Suprapubic skin (tissue), 4 donors: ENCODE data around the gene GUCD1.

ENCODE experiments used
- CTCF ChIP-seq, 2 donors: fragments of 200-600 bp in 1 of 2; fragments of 450-650 bp in 1 of 2; sonication (generic) in 1 of 2; IDR thresholded peaks; one replicate each; pipeline ENCODE4 v1.5.1; 2016 to 2019; ENCODE audit warnings: antibody characterized with exemption in 2 of 2, mild to moderate bottlenecking in 1 of 2, moderate library complexity in 1 of 2
- POLR2A ChIP-seq, 2 donors: fragments of 450-650 bp; IDR thresholded peaks; one replicate each; pipeline ENCODE4 v1.6.1; 2017; ENCODE audit warnings: antibody characterized with exemption in 2 of 2, mild to moderate bottlenecking in 2 of 2, moderate library complexity in 2 of 2
- POLR2AphosphoS5 ChIP-seq, 3 donors: sonication (generic); formaldehyde crosslinking; IDR thresholded peaks; one replicate each; pipeline ENCODE4 v1.6.1; 2017; ENCODE audit warnings: antibody characterized with exemption in 3 of 3

- TF ChIP-seq POLR2A (IDR thresholded peaks at IDR 0.05): no peak
- TF ChIP-seq CTCF (IDR thresholded peaks at IDR 0.05): no peak
- no peak for TF ChIP-seq POLR2AphosphoS5 (IDR thresholded peaks at IDR 0.05)
Observed at GRCh38 chr22:24591286-24591830, 36.4 kb upstream of the GUCD1 start.
